Measurements from ENCODE around the gene SMARCC2. TPM values are rescaled to one million over a fixed set of nuclear protein-coding genes. Genes with fewer than 3 reads are reported as not detected.

SMARCC2 gene
- total RNA-seq: 42.6 and 58.9 TPM in 2 replicates

GRCh38 chr12:56189099-56189917 lies at the start of gene SMARCC2:
Gene SMARCC2 (minus strand): TSS chr12:56189483. CDS start chr12:56189461, 22 bp downstream.

DNA sequence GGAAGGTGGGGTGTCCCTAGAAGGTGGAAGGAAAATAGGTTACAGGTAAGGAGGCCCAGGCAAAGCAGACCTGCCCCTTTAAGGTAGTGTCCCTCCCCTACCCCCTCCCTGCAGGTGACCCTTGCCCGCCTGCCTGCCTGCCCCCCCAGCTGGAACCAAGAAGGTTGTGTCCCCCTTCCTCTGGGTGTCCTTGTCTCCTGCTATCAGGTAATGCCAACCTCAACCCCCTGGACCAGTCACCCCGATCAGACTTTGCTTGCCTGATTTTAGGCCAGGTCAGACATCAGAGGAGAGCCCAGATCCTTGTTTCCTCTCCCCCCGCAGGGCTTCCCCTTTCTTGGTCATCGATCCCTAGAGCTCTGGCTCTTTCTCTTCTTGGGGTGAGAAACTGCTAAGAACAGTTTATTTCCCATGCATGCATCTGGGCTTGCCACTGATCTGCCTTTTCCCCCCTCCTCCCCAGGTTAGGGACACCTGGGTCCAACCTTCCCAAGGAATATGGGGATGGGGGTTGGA lies 40.7 kb upstream of the SMARCC2 start, which contains the start of gene SLC39A5:
TSS of gene SLC39A5 (plus strand) at position 136 of the 516 bp plus-strand sequence. CDS start 1,224 bp downstream, outside the sequence.

GRCh38 chr12:56224102-56224701 lies 34.9 kb upstream of the SMARCC2 start, which contains the start of gene NABP2:
Gene NABP2 (plus strand): TSS chr12:56224342. CDS start chr12:56224857, 515 bp downstream.

GRCh38 chr12:56221757-56222530 lies 32.7 kb upstream of the SMARCC2 start, which contains the start of gene RNF41:
Gene RNF41 (minus strand): TSS chr12:56221922. CDS start chr12:56214047, 7,875 bp downstream.

GRCh38 chr12:56158029-56158925 lies 31.0 kb downstream of the SMARCC2 start, which contains the start of gene MYL6:
Gene MYL6 (plus strand): TSS chr12:56158359. CDS start chr12:56158402, 43 bp downstream.

DNA sequence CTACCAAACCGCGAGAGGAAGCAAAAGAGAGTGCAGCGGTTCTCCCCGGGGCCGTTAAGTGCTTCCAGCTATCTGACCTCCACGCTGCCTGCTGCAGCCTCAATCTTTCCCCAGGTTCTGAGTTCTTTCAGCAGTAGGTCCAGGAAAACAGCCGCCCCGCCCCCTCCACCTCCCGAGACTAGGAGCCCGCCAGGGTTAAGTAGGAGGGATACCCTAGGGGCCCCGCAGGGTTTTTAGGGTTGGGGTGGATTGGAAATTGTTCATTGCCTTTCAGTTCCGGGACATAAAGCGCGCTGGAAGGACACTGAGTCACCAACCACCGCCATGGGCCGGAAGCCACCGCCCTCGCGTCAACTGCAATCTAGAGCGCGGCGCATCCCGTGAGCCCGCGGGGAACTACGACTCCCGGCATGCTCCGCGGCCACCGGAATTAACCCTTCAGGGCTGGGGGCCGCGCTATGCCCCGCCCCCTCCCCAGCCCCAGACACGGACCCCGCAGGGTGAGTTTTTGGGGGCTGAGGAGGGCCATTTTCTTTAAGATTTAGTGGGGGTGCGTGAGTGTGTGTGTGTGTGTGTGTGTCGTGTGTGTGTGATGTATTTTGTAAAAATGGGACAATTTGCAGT lies 37.0 kb downstream of the SMARCC2 start, which contains the start of gene MYL6B:
TSS of gene MYL6B (plus strand) at position 456 of the 624 bp plus-strand sequence. CDS start 1,332 bp downstream, outside the sequence.

DNA sequence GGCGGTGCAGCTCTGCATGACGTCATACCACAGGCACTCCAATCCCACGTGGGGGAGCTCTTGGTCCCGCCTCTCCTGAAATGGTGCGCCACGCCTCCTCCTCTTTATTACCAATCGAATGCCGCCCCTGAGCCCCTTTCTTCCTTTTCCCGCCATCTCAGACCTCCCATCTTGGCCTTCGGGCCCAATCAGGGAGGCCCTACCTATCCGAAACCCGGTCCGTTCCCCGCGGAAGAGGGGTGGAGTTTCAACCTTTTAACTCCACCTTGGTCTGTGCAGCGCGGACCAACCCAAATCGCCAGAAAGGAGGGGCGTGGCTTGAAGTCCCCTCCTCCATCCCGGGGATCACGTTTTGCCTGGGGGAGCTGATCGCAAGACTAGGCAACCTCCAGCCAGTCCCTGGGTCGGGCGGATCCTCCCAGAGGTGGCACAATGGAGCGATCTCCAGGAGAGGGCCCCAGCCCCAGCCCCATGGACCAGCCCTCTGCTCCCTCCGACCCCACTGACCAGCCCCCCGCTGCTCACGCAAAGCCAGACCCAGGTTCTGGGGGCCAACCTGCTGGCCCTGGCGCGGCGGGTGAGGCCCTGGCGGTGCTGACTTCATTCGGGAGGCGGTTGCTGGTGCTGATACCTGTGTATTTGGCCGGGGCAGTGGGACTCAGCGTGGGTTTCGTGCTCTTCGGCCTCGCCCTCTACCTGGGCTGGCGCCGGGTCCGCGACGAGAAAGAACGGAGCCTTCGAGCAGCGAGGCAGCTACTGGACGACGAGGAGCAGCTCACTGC lies 61.2 kb downstream of the SMARCC2 start, which contains the start of gene ESYT1:
TSS of gene ESYT1 (plus strand) at position 380 of the 782 bp plus-strand sequence. CDS start at position 433, 53 bp downstream.

GRCh38 chr12:56117778-56118687 lies 71.2 kb downstream of the SMARCC2 start, which contains the start of gene ZC3H10:
Gene ZC3H10 (plus strand): TSS chr12:56118266. CDS start chr12:56120563, 2,297 bp downstream.

DNA sequence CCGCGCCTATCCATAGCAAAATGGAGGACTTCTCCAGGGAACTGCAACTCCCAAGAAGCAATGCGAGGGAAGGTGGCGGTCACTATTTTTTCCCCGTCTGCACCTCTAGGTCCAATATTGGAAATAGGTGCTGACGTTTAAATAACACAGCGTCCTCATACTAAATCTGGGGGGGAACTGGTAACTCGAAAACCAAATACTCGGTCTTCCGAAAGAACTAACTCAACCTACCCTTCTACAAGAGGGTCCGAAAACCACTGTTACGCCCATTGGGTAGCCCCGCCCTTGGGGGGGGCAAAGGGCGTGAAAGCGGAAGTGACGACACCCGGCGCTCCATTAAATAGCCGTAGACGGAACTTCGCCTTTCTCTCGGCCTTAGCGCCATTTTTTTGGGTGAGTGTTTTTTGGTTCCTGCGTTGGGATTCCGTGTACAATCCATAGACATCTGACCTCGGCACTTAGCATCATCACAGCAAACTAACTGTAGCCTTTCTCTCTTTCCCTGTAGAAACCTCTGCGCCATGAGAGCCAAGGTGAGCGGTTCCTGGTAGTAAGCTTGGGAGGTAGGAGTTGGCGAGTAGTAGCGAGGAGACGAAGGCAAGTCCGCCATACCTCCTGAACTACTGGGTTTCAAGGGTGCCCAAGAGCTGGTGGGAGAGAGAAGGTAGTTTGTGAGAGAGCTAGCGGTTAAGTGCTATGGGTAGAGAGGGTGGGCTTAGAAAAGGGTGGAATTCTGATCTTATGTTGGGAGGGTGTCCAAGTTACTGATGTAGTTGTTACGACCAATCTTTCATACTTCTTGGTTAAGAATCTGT lies 72.8 kb downstream of the SMARCC2 start, which contains the start of gene RPL41:
TSS of gene RPL41 (plus strand) at position 367 of the 815 bp plus-strand sequence.

Other genes with a start within 250 kb of the SMARCC2 start
- 0.33 and 1.6 TPM in 2 replicates for gene PMEL, start 223.4 kb downstream of the SMARCC2 start, total RNA-seq
- 13.4 and 21.1 TPM in 2 replicates for gene CDK2, start 222.7 kb downstream of the SMARCC2 start, total RNA-seq
- gene RAB5B, start 215.4 kb downstream of the SMARCC2 start, total RNA-seq: 65.5 and 66.2 TPM in 2 replicates
- gene SUOX, start 192.2 kb downstream of the SMARCC2 start, total RNA-seq: 17.5 and 19.0 TPM in 2 replicates
- 1.2 and 1.7 TPM in 2 replicates for gene IKZF4, start 168.4 kb downstream of the SMARCC2 start, total RNA-seq
- gene RPS26, start 147.6 kb downstream of the SMARCC2 start, total RNA-seq: 136 and 411 TPM in 2 replicates
- gene ERBB3, start 109.3 kb downstream of the SMARCC2 start, total RNA-seq: 0.33 and 2.3 TPM in 2 replicates
- 101 and 138 TPM in 2 replicates for gene PA2G4, start 84.9 kb downstream of the SMARCC2 start, total RNA-seq
- gene RPL41, start 72.8 kb downstream of the SMARCC2 start, total RNA-seq: 1,465 and 2,446 TPM in 2 replicates
- gene ZC3H10, start 71.2 kb downstream of the SMARCC2 start, total RNA-seq: 4.4 and 5.6 TPM in 2 replicates
- 396 and 399 TPM in 2 replicates for gene ESYT1, start 61.2 kb downstream of the SMARCC2 start, total RNA-seq
- gene MYL6B, start 36.9 kb downstream of the SMARCC2 start, total RNA-seq: 68.3 and 89.3 TPM in 2 replicates
- 1,139 and 2,051 TPM in 2 replicates for gene MYL6, start 31.1 kb downstream of the SMARCC2 start, total RNA-seq
- 82.5 and 144 TPM in 2 replicates for gene RNF41, start 32.4 kb upstream of the SMARCC2 start, total RNA-seq
- gene NABP2, start 34.9 kb upstream of the SMARCC2 start, total RNA-seq: 27.0 and 29.2 TPM in 2 replicates
- not detected in 2 replicates for gene SLC39A5, start 40.6 kb upstream of the SMARCC2 start, total RNA-seq
- 14.0 and 15.9 TPM in 2 replicates for gene ANKRD52, start 68.9 kb upstream of the SMARCC2 start, total RNA-seq
- 8.6 and 11.9 TPM in 2 replicates for gene COQ10A, start 77.5 kb upstream of the SMARCC2 start, total RNA-seq
- 99.2 and 103 TPM in 2 replicates for gene CS, start 110.8 kb upstream of the SMARCC2 start, total RNA-seq
- gene CNPY2, start 126.5 kb upstream of the SMARCC2 start, total RNA-seq: 47.8 and 76.2 TPM in 2 replicates
- 21.5 and 30.3 TPM in 2 replicates for gene PAN2, start 144.5 kb upstream of the SMARCC2 start, total RNA-seq
- gene IL23A, start 149.4 kb upstream of the SMARCC2 start, total RNA-seq: 0.50 and 0.58 TPM in 2 replicates
- 291 and 409 TPM in 2 replicates for gene STAT2, start 170.6 kb upstream of the SMARCC2 start, total RNA-seq
- not detected in 2 replicates for gene APOF, start 173.4 kb upstream of the SMARCC2 start, total RNA-seq

Measured in smooth muscle cell of trachea (primary cell).